ENCODE results near the gene HTT. TPM values are rescaled to one million over a fixed set of nuclear protein-coding genes. Genes with fewer than 3 reads are reported as not detected.

HTT gene
- total RNA-seq, 2 donors from 2014 or later = 56.3 to 89.5 TPM

DNA sequence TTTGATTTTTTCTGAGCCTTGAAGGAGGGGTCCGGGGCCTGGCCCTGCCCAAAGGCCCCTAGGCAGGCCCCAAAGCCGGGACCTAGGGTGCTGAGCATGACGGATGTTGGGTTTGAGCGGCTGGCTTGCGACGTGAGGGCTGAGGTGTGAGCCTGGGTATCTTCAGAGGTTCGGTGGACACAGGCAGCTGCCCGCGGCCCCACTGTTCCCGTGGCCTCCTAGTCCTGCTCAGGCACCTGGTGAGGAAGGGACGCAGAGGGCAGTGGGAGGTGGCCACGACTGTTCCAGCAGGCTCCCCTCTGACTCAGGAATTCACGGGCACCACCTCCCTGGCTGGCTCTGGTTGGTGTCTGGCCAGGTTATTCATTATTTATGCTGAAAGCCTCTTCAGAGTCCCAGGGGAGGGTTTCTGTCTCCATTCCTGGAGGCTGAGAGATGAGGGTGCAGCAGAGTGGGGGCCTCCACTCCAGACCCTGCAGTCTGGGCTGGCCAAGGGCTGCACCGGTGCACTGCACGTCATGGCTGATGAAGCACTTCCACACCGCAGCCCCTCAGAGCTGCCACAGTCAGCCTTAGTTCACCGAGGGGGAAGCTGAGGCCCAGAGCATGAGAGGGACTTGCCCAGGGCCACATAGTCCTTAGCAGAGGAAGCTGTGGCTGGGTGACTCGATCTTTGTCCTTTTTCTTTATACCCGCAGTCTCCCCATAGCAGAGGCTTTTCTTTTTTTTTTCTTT is 176.6 kb downstream of the HTT start:
- ATAC-seq (ENCODE audit: insufficient number of reproducible peaks, low FRiP score, low read depth) (no peak), DNase-seq (ENCODE audit: low spot score) (no peak)
- Histone ChIP-seq H3K9me3 (no peaks in the 10 kb centered on the region), H3K27ac (no peak overlapping the region), H3K27me3 (replicated peaks; ENCODE audit: insufficient read depth) (no peaks in the 10 kb centered on the region), H3K4me3 (no peak overlapping the region), H3K4me1 (ENCODE audit: control insufficient read depth in 1 of 2, low read depth in 2 of 2) (no peaks in the 10 kb centered on the region), H3K36me3 (no peaks in the 10 kb centered on the region)
- no peak for TF ChIP-seq CTCF (IDR thresholded peaks at IDR 0.05)

DNA sequence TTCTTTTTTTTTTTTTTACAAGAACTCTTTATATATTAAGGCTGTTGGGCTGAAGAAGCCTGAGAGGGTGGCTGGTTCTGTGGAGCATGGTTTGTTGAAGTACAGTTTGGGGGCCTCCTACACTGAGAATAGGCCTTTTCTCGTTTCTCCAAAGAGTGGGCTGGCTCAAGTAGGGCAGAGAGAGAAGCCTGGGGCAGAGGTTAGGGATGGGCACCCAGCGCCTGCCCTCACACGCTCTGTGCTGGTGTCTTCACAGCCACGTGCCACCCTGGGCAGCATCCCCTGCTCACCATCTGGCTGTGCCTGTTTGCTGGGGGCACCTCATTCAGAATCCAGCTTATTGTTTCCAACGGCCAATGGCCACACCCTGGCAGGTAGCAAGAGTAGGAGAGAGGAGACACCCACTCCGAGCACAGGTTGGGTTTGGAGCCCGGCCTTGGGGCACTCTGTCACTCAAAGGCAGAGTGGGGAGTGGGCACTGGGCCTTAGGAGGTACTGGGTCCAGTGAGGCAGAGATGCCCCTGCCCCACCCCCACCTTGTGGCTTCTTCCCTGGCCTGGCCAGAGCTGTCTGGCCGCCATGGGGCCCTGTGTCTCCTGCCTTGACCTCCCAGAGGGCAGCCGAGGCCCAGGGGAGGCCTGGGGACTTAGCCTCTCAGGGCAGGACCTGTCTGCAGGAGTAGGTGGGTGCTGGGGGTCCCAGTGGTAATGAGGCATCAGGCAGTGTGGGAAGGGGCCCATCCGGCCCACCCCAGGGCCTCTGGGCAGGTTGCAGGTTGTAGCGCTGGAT is 177.4 kb downstream of the HTT start:
- no peak overlapping the region for H3K27ac ChIP-seq
- no peaks in the 10 kb centered on the region for H3K4me1 ChIP-seq (ENCODE audit: control insufficient read depth in 1 of 2, low read depth in 2 of 2)
- TF ChIP-seq CTCF (IDR thresholded peaks at IDR 0.05) = no peak
- H3K27me3 ChIP-seq (replicated peaks; ENCODE audit: insufficient read depth) = no peaks in the 10 kb centered on the region
- ATAC-seq (ENCODE audit: insufficient number of reproducible peaks, low FRiP score, low read depth) (no peak), DNase-seq (ENCODE audit: low spot score) (no peak)
- no peak overlapping the region for H3K4me3 ChIP-seq
- no peaks in the 10 kb centered on the region for H3K36me3 ChIP-seq
- H3K9me3 ChIP-seq = no peaks in the 10 kb centered on the region

DNA sequence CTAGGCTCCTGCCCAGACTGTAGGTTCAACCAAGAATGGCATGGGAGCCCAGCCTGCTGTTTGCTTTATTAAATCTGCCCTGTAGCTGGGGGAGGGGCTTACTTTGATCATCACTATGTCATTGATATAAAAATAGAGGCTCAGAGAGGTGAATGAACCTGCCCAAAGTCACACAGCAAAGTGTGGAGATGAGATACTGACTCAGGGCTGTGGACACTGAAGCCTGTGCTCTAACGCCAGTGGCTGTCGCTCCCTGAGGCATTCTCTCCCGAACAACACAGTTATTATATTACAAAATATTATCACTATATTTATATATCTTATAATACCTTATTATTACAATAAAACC is 178.0 kb downstream of the HTT start:
- ATAC-seq (ENCODE audit: insufficient number of reproducible peaks, low FRiP score, low read depth) (no peak), DNase-seq (ENCODE audit: low spot score) (no peak)
- Histone ChIP-seq H3K27ac (no peak overlapping the region), H3K36me3 (no peaks in the 10 kb centered on the region), H3K9me3 (no peaks in the 10 kb centered on the region), H3K4me3 (no peak overlapping the region), H3K4me1 (ENCODE audit: control insufficient read depth in 1 of 2, low read depth in 2 of 2) (no peaks in the 10 kb centered on the region), H3K27me3 (replicated peaks; ENCODE audit: insufficient read depth) (no peaks in the 10 kb centered on the region)
- TF ChIP-seq CTCF (IDR thresholded peaks at IDR 0.05) = no peak

- no peak for TF ChIP-seq CTCF (IDR thresholded peaks at IDR 0.05)
- ATAC-seq (ENCODE audit: insufficient number of reproducible peaks, low FRiP score, low read depth) (no peak), DNase-seq (ENCODE audit: low spot score) (no peak)
- H3K9me3 ChIP-seq = no peaks in the 10 kb centered on the region
- no peak overlapping the region for H3K27ac ChIP-seq
- H3K36me3 ChIP-seq = no peaks in the 10 kb centered on the region
- no peaks in the 10 kb centered on the region for H3K4me1 ChIP-seq (ENCODE audit: control insufficient read depth in 1 of 2, low read depth in 2 of 2)
- H3K4me3 ChIP-seq = no peak overlapping the region
- no peaks in the 10 kb centered on the region for H3K27me3 ChIP-seq (replicated peaks; ENCODE audit: insufficient read depth)
These were observed 178.6 kb downstream of the HTT start for GRCh38 chr4:3252831-3253641.

- H3K4me3 ChIP-seq = no peak overlapping the region
- H3K27me3 ChIP-seq (replicated peaks; ENCODE audit: insufficient read depth) = no peaks in the 10 kb centered on the region
- no peak overlapping the region for H3K27ac ChIP-seq
- DNase-seq (ENCODE audit: low spot score) = no peak
- H3K9me3 ChIP-seq = no peaks in the 10 kb centered on the region
- no peaks in the 10 kb centered on the region for H3K36me3 ChIP-seq
- no peak for ATAC-seq (ENCODE audit: insufficient number of reproducible peaks, low FRiP score, low read depth)
- H3K4me1 ChIP-seq (ENCODE audit: control insufficient read depth in 1 of 2, low read depth in 2 of 2) = no peaks in the 10 kb centered on the region
- TF ChIP-seq CTCF (IDR thresholded peaks at IDR 0.05) = no peak
These were observed 179.3 kb downstream of the HTT start for GRCh38 chr4:3253808-3254207.

Measured in thoracic aorta (tissue), 2 donors.